Measurements from ENCODE around the gene RFWD3.

RFWD3 gene

GRCh38 chr16:74605332-74605731 lies 61.3 kb downstream of the RFWD3 start:
- CTCF ChIA-PET = no interaction called here
- peaks cover 17 to 45% (median 28%) of the 10 kb centered on the region in 4 experiments for H3K4me1 ChIP-seq (ENCODE audit: control extremely low read depth in 1 of 4, control insufficient read depth in 4 of 4, insufficient read depth in 4 of 4, low read length in 3 of 4)
- H3K27ac ChIP-seq (ENCODE audit: insufficient read depth in 1 of 2, low read depth in 1 of 2, low read length in 2 of 2, poor library complexity in 1 of 2, severe bottlenecking in 2 of 2) = peak overlapping the region in 1 of 2 experiments; percentile 76
- H3K27me3 ChIP-seq (replicated peaks in 2 of 5; ENCODE audit: control insufficient read depth in 4 of 5, insufficient read depth in 5 of 5, low read length in 4 of 5) = peaks cover 0 to 3% (median 0%) of the 10 kb centered on the region in 5 experiments
- POLR2A ChIA-PET = no interaction called here
- no peaks in the 10 kb centered on the region for H3K9me3 ChIP-seq (ENCODE audit: control extremely low read depth in 1 of 5, control insufficient read depth in 4 of 5, insufficient read depth in 2 of 5, low read depth in 1 of 5, low read length in 4 of 5)
- peak overlapping the region in 4 of 7 experiments; percentile 67 to 94 (median 89) for H3K4me3 ChIP-seq (ENCODE audit: control insufficient read depth in 1 of 7, extremely low read depth in 1 of 7, insufficient read depth in 4 of 7, low read depth in 2 of 7, low read length in 6 of 7)
- no peaks in the 10 kb centered on the region for H3K36me3 ChIP-seq (ENCODE audit: control insufficient read depth in 4 of 4, insufficient read depth in 4 of 4, low read length in 3 of 4)
- DNase-seq = no peak
- WGBS (ENCODE audit: insufficient coverage) = 92% methylated on average over 4 of the region's 6 CpGs

- WGBS (ENCODE audit: insufficient coverage) = 100% methylated on average over 3 of the region's 4 CpGs
- Histone ChIP-seq H3K27me3 (replicated peaks in 2 of 5; ENCODE audit: control insufficient read depth in 4 of 5, insufficient read depth in 5 of 5, low read length in 4 of 5) (peaks cover 0 to 3% (median 0%) of the 10 kb centered on the region in 5 experiments), H3K4me1 (ENCODE audit: control extremely low read depth in 1 of 4, control insufficient read depth in 4 of 4, insufficient read depth in 4 of 4, low read length in 3 of 4) (peaks cover 17 to 40% (median 25%) of the 10 kb centered on the region in 4 experiments), H3K36me3 (ENCODE audit: control insufficient read depth in 4 of 4, insufficient read depth in 4 of 4, low read length in 3 of 4) (no peaks in the 10 kb centered on the region), H3K4me3 (ENCODE audit: control insufficient read depth in 1 of 7, extremely low read depth in 1 of 7, insufficient read depth in 4 of 7, low read depth in 2 of 7, low read length in 6 of 7) (no peak overlapping the region), H3K9me3 (ENCODE audit: control extremely low read depth in 1 of 5, control insufficient read depth in 4 of 5, insufficient read depth in 2 of 5, low read depth in 1 of 5, low read length in 4 of 5) (no peaks in the 10 kb centered on the region), H3K27ac (ENCODE audit: insufficient read depth in 1 of 2, low read depth in 1 of 2, low read length in 2 of 2, poor library complexity in 1 of 2, severe bottlenecking in 2 of 2) (no peak overlapping the region)
- ChIA-PET CTCF (interaction anchor here (0.6 kb wide), 1 partner anchor 93 kb away, joined by 4 read pairs; no protein-coding TSS in a partner anchor), POLR2A (no interaction called here)
- DNase-seq = no peak
Observed at GRCh38 chr16:74603848-74604247, 62.8 kb downstream of the RFWD3 start.

- Histone ChIP-seq H3K4me3 (ENCODE audit: control insufficient read depth in 1 of 7, extremely low read depth in 1 of 7, insufficient read depth in 4 of 7, low read depth in 2 of 7, low read length in 6 of 7) (no peak overlapping the region), H3K36me3 (ENCODE audit: control insufficient read depth in 4 of 4, insufficient read depth in 4 of 4, low read length in 3 of 4) (no peaks in the 10 kb centered on the region), H3K9me3 (ENCODE audit: control extremely low read depth in 1 of 5, control insufficient read depth in 4 of 5, insufficient read depth in 2 of 5, low read depth in 1 of 5, low read length in 4 of 5) (no peaks in the 10 kb centered on the region), H3K27ac (ENCODE audit: insufficient read depth in 1 of 2, low read depth in 1 of 2, low read length in 2 of 2, poor library complexity in 1 of 2, severe bottlenecking in 2 of 2) (no peak overlapping the region), H3K27me3 (replicated peaks in 2 of 5; ENCODE audit: control insufficient read depth in 4 of 5, insufficient read depth in 5 of 5, low read length in 4 of 5) (no peaks in the 10 kb centered on the region), H3K4me1 (ENCODE audit: control extremely low read depth in 1 of 4, control insufficient read depth in 4 of 4, insufficient read depth in 4 of 4, low read length in 3 of 4) (peaks cover 4 to 26% (median 19%) of the 10 kb centered on the region in 4 experiments)
- ChIA-PET CTCF (no interaction called here), POLR2A (interaction anchor here (0.7 kb wide), 1 partner anchor 28 kb away, joined by 3 read pairs; no protein-coding TSS in a partner anchor)
- WGBS (ENCODE audit: insufficient coverage) = 97% methylated on average over 3 of the region's 9 CpGs
- peak in 2 of 3 donors; percentile 35 to 62 for DNase-seq
Observed at GRCh38 chr16:74601126-74601871, 65.4 kb downstream of the RFWD3 start.

- no peaks in the 10 kb centered on the region for H3K36me3 ChIP-seq (ENCODE audit: control insufficient read depth in 4 of 4, insufficient read depth in 4 of 4, low read length in 3 of 4)
- 100% methylated on average over 1 of the region's 2 CpGs for WGBS (ENCODE audit: insufficient coverage)
- H3K27me3 ChIP-seq (replicated peaks in 2 of 5; ENCODE audit: control insufficient read depth in 4 of 5, insufficient read depth in 5 of 5, low read length in 4 of 5) = no peaks in the 10 kb centered on the region
- no peaks in the 10 kb centered on the region for H3K9me3 ChIP-seq (ENCODE audit: control extremely low read depth in 1 of 5, control insufficient read depth in 4 of 5, insufficient read depth in 2 of 5, low read depth in 1 of 5, low read length in 4 of 5)
- ChIA-PET CTCF (no interaction called here), POLR2A (no interaction called here)
- H3K4me1 ChIP-seq (ENCODE audit: control extremely low read depth in 1 of 4, control insufficient read depth in 4 of 4, insufficient read depth in 4 of 4, low read length in 3 of 4) = peaks cover 0 to 9% (median 6%) of the 10 kb centered on the region in 4 experiments
- no peak overlapping the region for H3K4me3 ChIP-seq (ENCODE audit: control insufficient read depth in 1 of 7, extremely low read depth in 1 of 7, insufficient read depth in 4 of 7, low read depth in 2 of 7, low read length in 6 of 7)
- H3K27ac ChIP-seq (ENCODE audit: insufficient read depth in 1 of 2, low read depth in 1 of 2, low read length in 2 of 2, poor library complexity in 1 of 2, severe bottlenecking in 2 of 2) = no peak overlapping the region
- DNase-seq = no peak
Observed at GRCh38 chr16:74596586-74596985, 70.1 kb downstream of the RFWD3 start.

- no peaks in the 10 kb centered on the region for H3K27me3 ChIP-seq (replicated peaks in 2 of 5; ENCODE audit: control insufficient read depth in 4 of 5, insufficient read depth in 5 of 5, low read length in 4 of 5)
- no peak overlapping the region for H3K27ac ChIP-seq (ENCODE audit: insufficient read depth in 1 of 2, low read depth in 1 of 2, low read length in 2 of 2, poor library complexity in 1 of 2, severe bottlenecking in 2 of 2)
- ChIA-PET POLR2A (no interaction called here), CTCF (interaction anchor here (0.8 to 1.7 kb wide), 4 partner anchors 9 to 19 kb away, joined by 3 read pairs; partner anchors contain the start of gene GLG1)
- H3K9me3 ChIP-seq (ENCODE audit: control extremely low read depth in 1 of 5, control insufficient read depth in 4 of 5, insufficient read depth in 2 of 5, low read depth in 1 of 5, low read length in 4 of 5) = no peaks in the 10 kb centered on the region
- H3K4me1 ChIP-seq (ENCODE audit: control extremely low read depth in 1 of 4, control insufficient read depth in 4 of 4, insufficient read depth in 4 of 4, low read length in 3 of 4) = peaks cover 0 to 5% (median 0%) of the 10 kb centered on the region in 4 experiments
- no peaks in the 10 kb centered on the region for H3K36me3 ChIP-seq (ENCODE audit: control insufficient read depth in 4 of 4, insufficient read depth in 4 of 4, low read length in 3 of 4)
- no peak for DNase-seq
- 100% methylated on average over 1 of the region's 3 CpGs for WGBS (ENCODE audit: insufficient coverage)
- no peak overlapping the region for H3K4me3 ChIP-seq (ENCODE audit: control insufficient read depth in 1 of 7, extremely low read depth in 1 of 7, insufficient read depth in 4 of 7, low read depth in 2 of 7, low read length in 6 of 7)
Observed at GRCh38 chr16:74592847-74593246, 73.8 kb downstream of the RFWD3 start.

GRCh38 chr16:74591876-74592650 lies 74.6 kb downstream of the RFWD3 start:
- 72% methylated on average over 3 of the region's 9 CpGs for WGBS (ENCODE audit: insufficient coverage)
- Histone ChIP-seq H3K36me3 (ENCODE audit: control insufficient read depth in 4 of 4, insufficient read depth in 4 of 4, low read length in 3 of 4) (peaks cover 0 to under 1% (median 0%) of the 10 kb centered on the region in 4 experiments), H3K27me3 (replicated peaks in 2 of 5; ENCODE audit: control insufficient read depth in 4 of 5, insufficient read depth in 5 of 5, low read length in 4 of 5) (no peaks in the 10 kb centered on the region), H3K4me3 (ENCODE audit: control insufficient read depth in 1 of 7, extremely low read depth in 1 of 7, insufficient read depth in 4 of 7, low read depth in 2 of 7, low read length in 6 of 7) (no peak overlapping the region), H3K9me3 (ENCODE audit: control extremely low read depth in 1 of 5, control insufficient read depth in 4 of 5, insufficient read depth in 2 of 5, low read depth in 1 of 5, low read length in 4 of 5) (no peaks in the 10 kb centered on the region), H3K4me1 (ENCODE audit: control extremely low read depth in 1 of 4, control insufficient read depth in 4 of 4, insufficient read depth in 4 of 4, low read length in 3 of 4) (peaks cover 0 to 5% (median 0%) of the 10 kb centered on the region in 4 experiments), H3K27ac (ENCODE audit: insufficient read depth in 1 of 2, low read depth in 1 of 2, low read length in 2 of 2, poor library complexity in 1 of 2, severe bottlenecking in 2 of 2) (no peak overlapping the region)
- POLR2A ChIA-PET = no interaction called here
- no peak for DNase-seq
- CTCF ChIA-PET = interaction anchor here (0.8 to 1.7 kb wide), 3 partner anchors 9 to 18 kb away, joined by 3 read pairs; partner anchors contain the start of gene GLG1

Data from common myeloid progenitor, CD34-positive (primary cell).